Cardiac muscle cell (in vitro differentiated cells and primary cell): ENCODE results near the gene LGI4. TPM values are rescaled to one million over a fixed set of nuclear protein-coding genes. Genes with fewer than 3 reads are reported as not detected.
"Not testable (repeated sequence)": the region's sequence is repeated elsewhere in the genome, so short reads cannot be mapped to it uniquely, and the experiment has no call there.

Experiments
- DNase-seq, 2 donors: peaks; one replicate each; pipeline versions ENCODE4 v3.0.0 to v3.0.0-alpha.2; 2010 to 2017; ENCODE audit warnings: low read depth in 1 of 2, low spot score in 1 of 2
- H3K27ac ChIP-seq: fragments of 200-600 bp; sonication (generic); 2 replicates; pipeline ENCODE4 v1.5.1; 2016
- H3K27me3 ChIP-seq: fragments of 200-600 bp; sonication (generic); 2 replicates; pipeline ENCODE4 v1.6.0; 2016; ENCODE audit warnings: control low read depth
- H3K36me3 ChIP-seq: fragments of 200-600 bp; sonication (generic); 2 replicates; pipeline ENCODE4 v1.5.1; 2016; ENCODE audit warnings: control low read depth
- H3K4me1 ChIP-seq: fragments of 200-600 bp; sonication (generic); 2 replicates; pipeline ENCODE4 v1.8.1; 2017; ENCODE audit warnings: low read depth, mild to moderate bottlenecking, mixed run types
- H3K4me3 ChIP-seq: fragments of 200-600 bp; sonication (generic); 2 replicates; pipeline ENCODE4 v1.5.1; 2016; ENCODE audit warnings: mild to moderate bottlenecking
- H3K9me3 ChIP-seq: fragments of 200-600 bp; sonication (generic); 2 replicates; pipeline ENCODE4 v1.5.1; 2017; ENCODE audit warnings: low read depth, mild to moderate bottlenecking, control low read depth
- CTCF ChIP-seq: IDR thresholded peaks from 2 replicates; pipeline ENCODE4 v1.5.1; 2012; ENCODE audit warnings: low read depth, mild to moderate bottlenecking, low read length
- polyA plus RNA-seq: library from polyadenylated mRNA; unstranded; fragments of >200 nt; fragmentation: Nextera tagmentation; extraction: Ambion mirVana; gene quantifications from 2 replicates; pipeline ENCODE4 v1.2.1, GENCODE V29; 2016
- total RNA-seq: library from RNA; depleted of rRNA; stranded (reverse); fragments of >200 nt; gene quantifications from 2 replicates; pipeline ENCODE4 v1.2.3, GENCODE V29; 2016

Gene LGI4
- total and polyA plus RNA-seq, 2 experiments from 2014 or later, result 26.7 to 45.5 TPM

- no peak within 1 kb of the TSS for H3K27ac ChIP-seq
Observed at GRCh38 chr19:35154525-35155406, 19.9 kb upstream of the LGI4 start, which contains the start of gene FXYD5. TSS of gene FXYD5 (plus strand) at chr19:35154735. CDS start at chr19:35155551, 816 bp downstream.

GRCh38 chr19:35153701-35154524, 19.1 kb upstream of the LGI4 start:
- Histone ChIP-seq H3K4me1 (peaks cover 6% of the 10 kb centered on the region), H3K27me3 (peaks cover 27% of the 10 kb centered on the region), H3K36me3 (no peaks in the 10 kb centered on the region), H3K9me3 (no peaks in the 10 kb centered on the region), H3K4me3 (peak overlapping the region; percentile 39), H3K27ac (no peak overlapping the region)
- peak; percentile 65 for TF ChIP-seq CTCF
- peak; percentile 48 to 55 for DNase-seq

More at GRCh38 chr19:35154525-35155406, 19.9 kb upstream of the LGI4 start, which contains the start of gene FXYD5:
- peaks cover 6% of the 10 kb centered on the region for H3K4me1 ChIP-seq
- H3K27me3 ChIP-seq, result peaks cover 27% of the 10 kb centered on the region
- TF ChIP-seq CTCF, result peak; percentile 15
- peak in 1 of 2 donors; percentile 88 for DNase-seq
- no peaks in the 10 kb centered on the region for H3K9me3 ChIP-seq
- H3K4me3 ChIP-seq, result peak within 1 kb of the TSS; percentile 39
- H3K36me3 ChIP-seq, result no peaks in the 10 kb centered on the region

GRCh38 chr19:35153129-35153522, 18.3 kb upstream of the LGI4 start:
- not testable (repeated sequence) for H3K4me1 ChIP-seq, H3K27ac ChIP-seq, H3K9me3 ChIP-seq, H3K36me3 ChIP-seq, H3K4me3 ChIP-seq, DNase-seq
- H3K27me3 ChIP-seq, result peaks cover 27% of the 10 kb centered on the region

- no peak overlapping the region for H3K27ac ChIP-seq
- H3K27me3 ChIP-seq, result peaks cover 27% of the 10 kb centered on the region
- peaks cover 6% of the 10 kb centered on the region for H3K4me1 ChIP-seq
- no peaks in the 10 kb centered on the region for H3K9me3 ChIP-seq
- no peak for TF ChIP-seq CTCF
- H3K36me3 ChIP-seq, result no peaks in the 10 kb centered on the region
- H3K4me3 ChIP-seq, result no peak overlapping the region
- no peak for DNase-seq
Observed at GRCh38 chr19:35151273-35152065, 16.6 kb upstream of the LGI4 start.

- H3K27me3 ChIP-seq, result peaks cover 28% of the 10 kb centered on the region
- H3K4me1 ChIP-seq, result peaks cover 6% of the 10 kb centered on the region
- H3K36me3 ChIP-seq, result no peaks in the 10 kb centered on the region
- no peak for DNase-seq
- no peaks in the 10 kb centered on the region for H3K9me3 ChIP-seq
- H3K27ac ChIP-seq, result no peak overlapping the region
- TF ChIP-seq CTCF, result no peak
- H3K4me3 ChIP-seq, result no peak overlapping the region
Observed at GRCh38 chr19:35150445-35150844, 15.6 kb upstream of the LGI4 start.
